NB4 (cell line): ENCODE results near the gene PLCD1.

ENCODE experiments used
- MYC ChIP-seq: IDR thresholded peaks from 2 replicates; pipeline ENCODE4 v1.6.1; 2011; ENCODE audit warnings: low read depth, low read length
- POLR2A ChIP-seq: IDR thresholded peaks from 2 replicates; pipeline ENCODE4 v1.6.1; 2011; ENCODE audit warnings: mild to moderate bottlenecking; ENCODE audit not compliant: insufficient read length; ENCODE audit errors: extremely low read depth
- TF ChIP-seq, protein P1 (sequence below): IDR thresholded peaks from 2 replicates; pipeline ENCODE4 v1.6.1; 2011; ENCODE audit warnings: low read depth, low read length
- TF ChIP-seq, protein P2 (sequence below): IDR thresholded peaks from one replicate; pipeline ENCODE4 v1.5.1; 2012; ENCODE audit warnings: low read depth, low read length

DNA sequence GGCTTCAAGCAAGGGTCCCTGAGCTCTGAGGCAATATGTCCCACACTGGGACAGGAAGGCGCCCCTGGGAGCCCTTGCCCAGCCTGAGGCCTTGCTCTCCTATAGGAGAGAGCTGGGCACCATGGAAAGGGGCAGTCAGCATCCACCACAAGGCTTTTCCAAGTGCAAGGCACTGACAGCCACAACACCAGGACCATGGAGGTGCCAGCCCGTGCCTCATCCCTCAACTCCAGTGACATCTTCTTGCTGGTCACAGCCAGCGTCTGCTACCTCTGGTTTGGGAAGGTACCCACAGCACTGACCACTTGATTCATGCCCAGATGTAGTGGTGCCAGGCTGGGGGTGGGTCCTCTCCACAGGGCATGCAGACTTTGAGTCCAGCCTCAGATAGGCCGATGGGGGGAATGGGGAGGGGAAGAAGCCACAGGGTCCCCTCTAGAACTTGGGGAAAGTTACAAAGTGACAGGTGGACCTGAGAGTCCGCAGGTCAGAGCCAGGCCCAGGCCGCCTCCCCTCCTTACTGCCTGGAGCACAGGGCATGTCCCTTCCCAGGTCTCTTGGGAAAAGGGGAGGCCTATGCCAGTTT, 27.1 kb downstream of the PLCD1 start:
- TF ChIP-seq POLR2A (no peak), MYC (no peak)
- TF ChIP-seq, protein P1, sequence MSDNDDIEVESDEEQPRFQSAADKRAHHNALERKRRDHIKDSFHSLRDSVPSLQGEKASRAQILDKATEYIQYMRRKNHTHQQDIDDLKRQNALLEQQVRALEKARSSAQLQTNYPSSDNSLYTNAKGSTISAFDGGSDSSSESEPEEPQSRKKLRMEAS = no peak
- TF ChIP-seq, protein P2, sequence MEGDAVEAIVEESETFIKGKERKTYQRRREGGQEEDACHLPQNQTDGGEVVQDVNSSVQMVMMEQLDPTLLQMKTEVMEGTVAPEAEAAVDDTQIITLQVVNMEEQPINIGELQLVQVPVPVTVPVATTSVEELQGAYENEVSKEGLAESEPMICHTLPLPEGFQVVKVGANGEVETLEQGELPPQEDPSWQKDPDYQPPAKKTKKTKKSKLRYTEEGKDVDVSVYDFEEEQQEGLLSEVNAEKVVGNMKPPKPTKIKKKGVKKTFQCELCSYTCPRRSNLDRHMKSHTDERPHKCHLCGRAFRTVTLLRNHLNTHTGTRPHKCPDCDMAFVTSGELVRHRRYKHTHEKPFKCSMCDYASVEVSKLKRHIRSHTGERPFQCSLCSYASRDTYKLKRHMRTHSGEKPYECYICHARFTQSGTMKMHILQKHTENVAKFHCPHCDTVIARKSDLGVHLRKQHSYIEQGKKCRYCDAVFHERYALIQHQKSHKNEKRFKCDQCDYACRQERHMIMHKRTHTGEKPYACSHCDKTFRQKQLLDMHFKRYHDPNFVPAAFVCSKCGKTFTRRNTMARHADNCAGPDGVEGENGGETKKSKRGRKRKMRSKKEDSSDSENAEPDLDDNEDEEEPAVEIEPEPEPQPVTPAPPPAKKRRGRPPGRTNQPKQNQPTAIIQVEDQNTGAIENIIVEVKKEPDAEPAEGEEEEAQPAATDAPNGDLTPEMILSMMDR = no peak
